ENCODE data around the gene TNXB.
"Not testable (repeated sequence)": the region's sequence is repeated elsewhere in the genome, so short reads cannot be mapped to it uniquely, and the experiment has no call there.

The TNXB gene

GRCh38 chr6:32111424-32112066 is 2.4 kb upstream of the TNXB start:
- no peak for DNase-seq

GRCh38 chr6:32110632-32111031 is 1.5 kb upstream of the TNXB start:
- DNase-seq, result no peak

- no peak for DNase-seq
Observed at GRCh38 chr6:32109765-32110160, 625 bp upstream of the TNXB start.

DNA sequence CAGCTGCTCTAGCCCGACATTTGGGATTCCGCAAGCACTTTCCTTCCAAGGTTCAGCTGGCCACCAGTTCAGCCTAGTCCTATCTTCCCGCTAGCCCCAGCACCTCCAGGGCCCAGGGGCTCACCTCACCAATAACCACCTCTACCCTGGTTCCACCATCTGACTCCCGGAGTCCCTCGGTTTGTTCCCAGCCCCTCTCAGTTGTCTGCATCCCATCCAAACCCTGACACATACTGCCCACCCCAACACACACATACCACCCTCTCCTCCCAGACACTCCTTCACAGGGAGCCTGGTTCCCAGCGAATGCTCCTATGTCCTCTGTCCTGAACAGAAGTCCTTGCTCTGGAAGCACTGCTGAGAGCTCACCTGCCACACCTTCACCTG is 418 bp downstream of the TNXB start:
- DNase-seq, result no peak

- no peak for DNase-seq
Observed at GRCh38 chr6:32108094-32108627, 977 bp downstream of the TNXB start.

DNA sequence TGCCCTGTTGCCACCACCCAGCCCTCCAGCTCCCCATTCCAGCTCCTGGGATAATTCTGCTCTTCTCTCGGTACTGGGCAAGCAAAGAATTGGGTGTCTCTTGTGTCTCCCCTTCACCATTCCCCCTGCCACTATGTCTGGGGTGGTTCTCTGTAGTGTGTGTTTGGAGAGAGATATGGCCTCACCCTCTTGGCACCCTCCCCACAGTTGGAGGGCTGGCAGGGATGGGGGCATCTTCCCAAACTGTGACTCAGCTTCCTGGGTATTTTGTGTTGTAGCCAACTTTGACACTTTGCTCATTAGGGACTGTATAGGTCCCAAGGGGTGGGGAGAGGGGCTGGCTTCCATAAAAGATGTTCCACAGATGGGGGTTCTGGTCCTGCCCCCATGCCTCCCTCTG is 1.7 kb downstream of the TNXB start:
- no peak for DNase-seq

- no peak for DNase-seq
Observed at GRCh38 chr6:32105433-32105832, 3.7 kb downstream of the TNXB start.

- DNase-seq, result no peak
Observed at GRCh38 chr6:32102255-32102654, 6.9 kb downstream of the TNXB start.

DNA sequence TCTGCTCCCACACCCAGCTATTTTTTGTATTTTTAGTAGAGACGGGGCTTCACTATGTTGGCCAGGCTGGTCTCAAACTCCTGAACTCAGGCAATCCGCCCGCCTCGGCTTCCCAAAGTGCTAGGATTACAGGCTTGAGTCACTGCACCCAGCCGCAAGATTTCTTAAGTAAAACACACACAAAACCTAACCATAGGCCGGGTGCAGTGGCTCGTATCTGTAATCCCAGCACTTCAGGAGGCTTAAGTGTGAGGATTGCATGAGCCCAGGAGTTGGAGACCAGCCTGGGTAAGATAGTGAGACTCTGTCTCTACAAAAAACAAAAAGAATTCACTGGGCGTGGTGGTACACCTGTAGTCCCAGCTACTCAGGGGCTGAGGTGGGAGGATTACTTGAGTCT is 8.9 kb downstream of the TNXB start:
- not testable (repeated sequence) for DNase-seq

DNA sequence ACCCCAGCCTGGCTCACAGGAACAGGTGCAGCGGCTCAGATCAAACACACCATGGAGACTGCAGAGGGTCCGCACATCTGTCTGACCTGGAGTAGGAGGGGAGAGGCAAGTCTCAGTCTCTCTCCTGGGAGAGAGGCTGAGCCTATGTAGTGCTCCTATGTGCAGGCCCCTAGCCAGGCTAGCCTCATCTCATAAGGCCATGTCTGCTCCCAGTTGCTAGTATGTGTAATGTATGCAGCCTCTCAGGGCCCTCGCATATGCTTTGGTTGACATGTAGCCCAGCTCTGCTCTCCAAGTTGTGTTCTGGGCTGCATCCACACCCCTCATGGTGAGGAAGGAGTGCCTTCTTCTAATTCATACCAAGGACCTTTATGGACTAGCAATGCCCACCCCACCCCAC is 11.8 kb downstream of the TNXB start:
- DNase-seq, result no peak

DNA sequence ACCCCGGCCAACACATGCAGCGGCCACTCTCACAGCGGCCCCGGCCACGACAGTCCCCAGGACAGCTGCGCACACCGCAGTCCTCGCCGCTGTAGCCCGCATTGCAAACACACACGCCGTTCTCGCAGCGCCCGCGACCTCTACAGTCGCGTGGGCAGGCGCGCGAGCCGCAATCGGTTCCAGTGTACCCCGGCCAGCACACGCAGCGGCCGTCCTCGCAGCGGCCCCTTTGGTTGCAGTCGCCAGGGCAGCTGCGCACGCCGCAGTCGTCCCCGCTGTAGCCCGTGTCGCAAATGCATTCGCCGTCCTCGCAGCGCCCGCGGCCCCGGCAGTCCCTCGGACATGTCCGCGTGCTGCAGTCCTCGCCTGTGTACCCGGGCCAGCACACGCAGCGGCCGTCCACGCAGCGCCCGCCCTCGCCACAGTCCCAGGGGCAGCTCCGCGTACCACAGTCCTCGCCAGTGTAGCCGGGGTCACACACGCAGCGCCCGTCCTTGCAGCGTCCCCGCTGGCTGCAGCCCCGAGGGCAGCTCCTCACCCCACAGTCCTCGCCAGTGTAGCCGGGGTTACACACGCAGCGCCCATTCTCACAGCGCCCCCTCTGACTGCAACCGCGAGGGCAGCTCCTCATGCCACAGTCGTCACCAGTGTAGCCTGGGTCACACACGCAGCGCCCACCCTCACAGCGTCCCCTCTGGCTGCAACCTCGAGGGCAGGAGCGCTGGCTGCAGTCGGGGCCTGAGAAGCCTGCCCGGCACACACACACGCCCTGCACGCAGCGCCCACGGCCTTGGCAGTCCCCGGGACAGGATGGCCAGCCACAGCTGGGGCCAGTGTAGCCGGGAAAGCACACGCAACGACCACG is 12.5 kb downstream of the TNXB start:
- DNase-seq, result no peak

- no peak for DNase-seq
Observed at GRCh38 chr6:32096087-32096393, 13.1 kb downstream of the TNXB start.

GRCh38 chr6:32095338-32096086 is 13.6 kb downstream of the TNXB start:
- DNase-seq, result no peak

- no peak for DNase-seq
Observed at GRCh38 chr6:32092760-32093497, 16.2 kb downstream of the TNXB start.

DNA sequence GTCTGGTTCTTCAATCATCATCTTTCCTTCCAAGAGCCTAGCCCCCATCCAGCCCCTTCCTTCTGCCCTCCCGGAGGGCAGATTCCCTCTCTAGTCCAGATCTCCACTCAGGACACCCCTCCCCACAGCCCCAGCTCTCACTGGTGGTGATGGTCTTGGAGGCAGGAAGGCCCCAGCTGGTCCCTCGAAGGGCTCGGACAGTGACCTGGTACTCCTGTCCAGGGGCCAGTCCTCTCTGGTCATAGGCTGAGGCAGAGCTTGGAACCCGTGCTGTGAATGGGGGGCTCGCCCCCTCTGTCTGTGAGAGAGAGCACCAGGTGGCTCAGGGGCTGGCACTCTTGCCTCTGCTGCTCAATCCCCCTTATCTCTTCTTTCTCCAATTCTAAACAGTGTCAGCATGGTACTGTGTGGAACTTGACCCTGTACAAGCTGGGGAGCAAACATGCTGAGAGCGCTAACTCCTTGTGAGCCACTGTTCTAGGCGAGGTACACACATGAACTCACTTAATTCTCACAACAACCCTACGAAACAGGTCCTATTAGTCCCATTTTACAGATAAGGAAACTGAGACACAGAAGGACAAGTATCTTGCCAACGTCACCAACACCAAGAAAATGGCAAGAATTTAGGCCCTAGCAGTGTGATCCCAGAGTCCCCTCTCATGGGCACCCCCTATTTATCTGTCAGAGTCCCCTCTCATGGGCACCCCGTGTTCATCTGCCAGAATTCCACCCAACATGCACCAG is 19.9 kb downstream of the TNXB start:
- no peak for DNase-seq

GRCh38 chr6:32088487-32089049 is 20.6 kb downstream of the TNXB start:
- DNase-seq, result no peak

DNA sequence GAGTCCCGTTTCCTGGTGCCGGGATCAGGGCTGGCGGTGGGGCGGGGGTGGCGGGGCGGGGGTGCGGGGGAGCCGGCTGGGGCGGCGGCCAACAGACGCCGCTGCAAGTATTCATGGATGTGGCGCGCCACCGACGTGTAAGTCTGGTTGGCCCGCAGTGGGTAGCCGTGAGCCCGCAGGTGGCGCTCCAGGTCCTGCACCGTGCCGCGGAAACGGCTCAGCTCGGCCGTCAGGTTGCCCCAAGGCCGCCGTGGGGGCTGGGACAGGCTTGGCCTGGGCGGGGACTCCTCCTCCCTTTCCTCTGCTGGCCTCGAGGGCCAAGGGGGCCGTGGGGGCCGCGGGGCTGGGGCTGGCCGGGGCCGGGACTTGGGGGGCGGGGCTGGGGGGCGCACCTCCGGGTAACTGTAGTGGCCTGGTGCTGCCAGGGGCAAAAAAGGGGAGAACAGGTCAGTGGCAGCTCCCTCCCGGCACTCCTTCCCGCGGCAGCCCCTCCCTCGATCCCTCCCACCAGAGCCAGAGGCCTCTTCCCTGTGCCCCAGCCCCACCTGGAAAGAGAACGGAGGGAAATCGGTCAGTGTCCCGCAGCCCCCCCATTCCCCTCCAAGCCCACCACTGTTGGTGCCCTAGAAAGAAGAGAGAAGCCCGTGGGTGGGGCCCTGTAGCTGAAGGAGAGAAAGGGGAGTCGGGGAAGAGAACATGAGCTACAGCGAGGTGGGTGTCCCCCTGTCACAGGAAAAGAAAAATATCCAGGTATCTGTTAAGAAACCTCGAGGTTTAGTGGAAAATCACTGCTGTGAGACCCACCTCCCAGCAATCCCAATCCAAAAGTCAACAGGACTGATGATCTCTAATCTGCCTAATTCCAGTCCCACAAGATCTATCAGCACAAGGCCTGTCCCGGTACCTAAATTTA is 21.3 kb downstream of the TNXB start:
- no peak for DNase-seq

DNA sequence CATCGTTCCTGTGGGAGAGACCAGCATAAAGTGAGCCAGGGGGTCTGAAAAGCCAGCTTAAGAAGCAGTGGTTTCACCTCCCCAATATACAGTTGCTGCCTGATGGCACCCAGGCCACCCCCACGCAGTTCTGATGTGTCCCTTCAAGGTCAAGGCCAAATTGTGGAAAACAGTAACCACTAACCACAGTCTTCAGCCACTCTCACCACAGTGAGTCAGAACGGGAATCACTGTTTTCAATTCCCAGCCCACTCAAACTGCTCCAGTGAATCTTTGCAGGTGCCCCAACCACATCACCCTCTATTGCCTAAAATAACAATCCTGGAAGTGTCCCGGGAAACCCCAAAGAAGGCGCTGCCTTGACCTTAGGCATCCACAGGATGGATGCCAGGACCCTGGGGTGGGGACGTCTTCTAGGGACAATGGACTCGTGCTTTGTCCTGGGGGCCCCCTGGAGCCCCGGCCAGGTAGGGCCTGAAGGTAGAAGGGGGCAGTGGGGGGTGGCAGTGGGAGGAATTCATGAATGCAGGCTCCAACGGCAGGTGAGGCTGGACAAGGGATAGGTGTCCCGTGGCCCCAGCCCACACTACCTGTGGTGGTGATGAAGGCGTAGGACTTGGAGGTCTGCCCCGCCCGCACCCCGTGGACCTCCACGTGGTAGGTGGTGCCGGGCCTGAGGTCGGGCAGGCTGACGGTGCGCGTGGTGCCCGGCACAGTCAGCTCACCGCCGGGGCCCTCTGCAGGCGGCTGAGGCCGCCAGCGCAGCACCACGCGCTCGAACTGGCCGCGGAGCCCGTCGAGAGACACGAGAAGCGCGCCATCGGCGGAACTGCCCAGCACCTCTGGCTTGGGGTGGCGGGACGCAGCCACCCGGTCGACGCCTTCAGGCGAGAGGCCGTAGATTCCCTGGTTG is 22.2 kb downstream of the TNXB start:
- DNase-seq, result no peak

DNA sequence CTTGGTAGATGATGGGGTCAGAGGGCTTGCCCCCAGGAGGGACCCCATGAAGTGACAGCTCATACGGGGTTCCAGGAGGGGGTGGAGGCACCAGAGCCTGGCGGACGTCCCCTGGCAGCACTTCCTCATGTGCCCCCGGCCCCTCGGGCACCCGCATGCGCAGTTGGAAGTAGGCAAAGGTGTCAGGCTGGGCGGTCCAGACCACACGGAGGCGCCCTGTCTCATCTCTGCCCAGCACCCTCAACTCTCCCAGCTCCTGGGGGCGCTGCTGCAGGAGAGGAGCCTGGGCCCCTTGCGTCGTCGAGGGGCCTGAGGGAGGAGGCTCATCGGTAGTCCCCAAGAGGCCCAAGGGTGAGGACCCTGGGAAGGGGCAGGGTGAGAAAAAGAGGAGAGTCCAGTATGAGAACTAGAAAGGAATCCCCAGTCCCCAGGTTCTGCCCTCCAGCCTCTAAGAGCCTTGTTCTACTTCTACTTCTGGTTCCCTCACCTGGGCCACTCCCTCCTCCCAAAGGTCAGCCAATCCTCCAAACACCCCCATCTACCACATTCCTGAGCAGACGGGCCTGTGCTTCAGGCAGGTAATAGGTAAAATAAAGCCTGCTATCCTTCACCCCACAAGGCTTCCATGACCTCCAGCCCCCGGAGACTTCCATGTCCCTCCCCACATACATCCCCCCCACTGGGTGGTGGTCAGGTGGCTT is 23.2 kb downstream of the TNXB start:
- no peak for DNase-seq
